Measurements from ENCODE around the gene TM9SF3.

TM9SF3 gene

DNA sequence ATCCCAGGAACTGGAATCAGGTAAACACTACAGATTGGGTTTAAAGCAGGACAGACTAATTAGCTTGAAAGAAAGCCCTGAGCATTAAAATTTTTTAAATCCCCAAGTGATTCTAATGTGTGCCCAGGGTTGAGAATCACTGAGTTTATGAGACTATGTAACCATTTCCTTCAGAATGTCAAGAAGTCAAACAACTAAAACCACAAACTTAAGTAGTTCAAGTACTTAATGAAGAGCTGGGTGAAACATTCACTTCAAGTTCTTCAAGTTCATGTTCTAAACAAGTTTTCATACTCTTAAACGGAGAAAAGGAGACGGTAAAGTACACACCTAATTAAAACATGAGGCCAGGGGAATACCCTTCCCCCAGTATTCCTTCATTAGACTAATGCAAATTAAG, 44.9 kb downstream of the TM9SF3 start:
- Histone ChIP-seq H3K27ac (no peak overlapping the region), H3K36me3 (ENCODE audit: insufficient read depth, low read length) (peaks cover 24% of the 10 kb centered on the region), H3K4me3 (no peak overlapping the region), H3K9ac (ENCODE audit: insufficient read length) (no peak overlapping the region), H3K9me3 (ENCODE audit: low read depth, low read length) (no peaks in the 10 kb centered on the region)
- no peak for DNase-seq (ENCODE audit: low read depth, low spot score)
- TF ChIP-seq EZH2 (IDR thresholded peaks at IDR 0.05) = no peak
- no peak for TF ChIP-seq FOXP2 (optimal IDR thresholded peaks at IDR 0.05; ENCODE audit: control extremely low read depth, extremely low read length, insufficient read depth)
- TF ChIP-seq POLR2AphosphoS5 (IDR thresholded peaks at IDR 0.05; ENCODE audit: borderline replicate concordance, low read depth, low read length) = no peak

DNA sequence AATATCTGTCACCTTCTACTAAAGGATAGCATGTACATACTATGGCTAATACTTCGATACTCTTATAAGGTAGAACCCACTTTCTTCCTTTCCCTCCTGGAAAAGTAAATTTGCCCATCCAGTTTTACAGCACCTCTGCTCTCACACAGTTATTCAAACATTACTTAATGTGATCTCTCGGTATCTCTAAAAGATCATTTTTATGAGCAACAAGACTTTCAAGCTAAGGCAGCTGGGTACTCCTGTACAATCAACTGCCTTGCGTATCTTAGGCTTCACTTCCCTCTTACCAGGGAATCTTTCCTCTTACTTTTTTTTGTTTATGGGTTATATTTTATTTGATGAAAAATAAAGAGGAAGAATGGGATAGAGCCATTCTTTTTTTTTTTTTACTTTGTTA, 46.6 kb downstream of the TM9SF3 start:
- DNase-seq (ENCODE audit: low read depth, low spot score) = no peak
- H3K4me3 ChIP-seq = no peak overlapping the region
- no peak overlapping the region for H3K9ac ChIP-seq (ENCODE audit: insufficient read length)
- TF ChIP-seq POLR2AphosphoS5 (IDR thresholded peaks at IDR 0.05; ENCODE audit: borderline replicate concordance, low read depth, low read length) = no peak
- TF ChIP-seq EZH2 (IDR thresholded peaks at IDR 0.05) = no peak
- TF ChIP-seq FOXP2 (optimal IDR thresholded peaks at IDR 0.05; ENCODE audit: control extremely low read depth, extremely low read length, insufficient read depth) = no peak
- H3K36me3 ChIP-seq (ENCODE audit: insufficient read depth, low read length) = peaks cover 18% of the 10 kb centered on the region
- no peak overlapping the region for H3K27ac ChIP-seq
- no peaks in the 10 kb centered on the region for H3K9me3 ChIP-seq (ENCODE audit: low read depth, low read length)

DNA sequence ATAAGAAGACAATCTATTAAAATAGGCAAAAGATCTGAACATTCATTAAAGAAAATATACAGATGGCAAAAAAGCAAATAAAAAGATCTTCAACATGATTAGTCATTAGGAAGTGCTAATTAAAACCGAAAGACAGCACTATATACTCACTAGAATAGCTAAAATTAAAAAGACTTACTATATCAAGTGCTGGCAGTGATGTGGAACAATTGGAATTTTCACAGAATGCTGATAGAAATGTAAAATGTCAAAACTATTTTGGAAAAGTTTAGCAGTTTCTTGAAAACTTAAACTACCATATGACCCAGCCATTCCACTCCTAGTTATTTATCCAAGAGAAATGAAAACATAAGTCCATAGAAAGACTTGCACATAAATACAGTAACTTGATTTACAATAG, 48.1 kb downstream of the TM9SF3 start:
- Histone ChIP-seq H3K36me3 (ENCODE audit: insufficient read depth, low read length) (peaks cover 15% of the 10 kb centered on the region), H3K9me3 (ENCODE audit: low read depth, low read length) (no peaks in the 10 kb centered on the region), H3K4me3 (no peak overlapping the region), H3K27ac (no peak overlapping the region), H3K9ac (ENCODE audit: insufficient read length) (no peak overlapping the region)
- no peak for DNase-seq (ENCODE audit: low read depth, low spot score)
- no peak for TF ChIP-seq POLR2AphosphoS5 (IDR thresholded peaks at IDR 0.05; ENCODE audit: borderline replicate concordance, low read depth, low read length)
- TF ChIP-seq EZH2 (IDR thresholded peaks at IDR 0.05) = no peak
- TF ChIP-seq FOXP2 (optimal IDR thresholded peaks at IDR 0.05; ENCODE audit: control extremely low read depth, extremely low read length, insufficient read depth) = no peak

DNA sequence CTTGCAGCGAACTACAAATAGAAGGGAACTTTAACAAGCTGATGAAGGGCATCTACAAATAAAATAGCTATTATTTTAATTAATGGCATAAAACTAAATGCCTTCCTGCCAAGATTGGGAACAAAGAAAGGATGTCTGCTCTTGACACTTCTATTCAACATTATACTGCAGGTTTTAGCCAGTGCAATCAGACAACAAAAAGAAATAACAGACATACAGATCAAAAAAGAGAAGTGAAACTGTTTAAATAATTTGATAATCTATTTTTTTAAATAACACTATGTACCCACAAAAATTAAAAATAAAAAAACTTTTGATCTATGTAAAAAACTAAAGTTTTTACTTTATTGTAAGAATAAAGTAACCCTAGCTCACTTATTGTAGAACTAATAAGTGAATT, 50.7 kb downstream of the TM9SF3 start:
- no peak for DNase-seq (ENCODE audit: low read depth, low spot score)
- Histone ChIP-seq H3K4me3 (no peak overlapping the region), H3K9me3 (ENCODE audit: low read depth, low read length) (no peaks in the 10 kb centered on the region), H3K27ac (no peak overlapping the region), H3K36me3 (ENCODE audit: insufficient read depth, low read length) (peaks cover 14% of the 10 kb centered on the region), H3K9ac (ENCODE audit: insufficient read length) (no peak overlapping the region)
- TF ChIP-seq FOXP2 (optimal IDR thresholded peaks at IDR 0.05; ENCODE audit: control extremely low read depth, extremely low read length, insufficient read depth) (no peak), EZH2 (IDR thresholded peaks at IDR 0.05) (no peak), POLR2AphosphoS5 (IDR thresholded peaks at IDR 0.05; ENCODE audit: borderline replicate concordance, low read depth, low read length) (no peak)

DNA sequence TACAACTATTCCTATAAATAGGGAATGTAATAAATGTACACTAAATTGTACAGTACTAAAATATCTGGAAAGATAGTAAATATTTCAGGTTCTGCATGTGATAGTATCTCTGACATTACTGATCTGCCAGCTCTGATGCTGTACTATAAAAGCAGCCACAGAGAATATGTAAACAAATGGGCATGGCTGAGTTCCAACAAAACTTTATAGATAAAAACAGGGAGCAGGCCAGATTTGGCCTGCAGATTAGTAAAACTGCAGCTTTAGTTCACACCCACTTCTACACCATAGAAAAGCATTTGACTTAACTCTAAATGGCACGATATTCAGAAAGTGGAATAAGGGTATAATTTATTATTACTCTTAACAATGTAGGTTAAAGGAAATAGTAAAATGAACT, 54.3 kb downstream of the TM9SF3 start:
- Histone ChIP-seq H3K4me3 (no peak overlapping the region), H3K9me3 (ENCODE audit: low read depth, low read length) (no peaks in the 10 kb centered on the region), H3K27ac (no peak overlapping the region), H3K36me3 (ENCODE audit: insufficient read depth, low read length) (peaks cover 5% of the 10 kb centered on the region; the same call in 1 of the 2 replicates), H3K9ac (ENCODE audit: insufficient read length) (no peak overlapping the region)
- TF ChIP-seq POLR2AphosphoS5 (IDR thresholded peaks at IDR 0.05; ENCODE audit: borderline replicate concordance, low read depth, low read length) (no peak), FOXP2 (optimal IDR thresholded peaks at IDR 0.05; ENCODE audit: control extremely low read depth, extremely low read length, insufficient read depth) (no peak), EZH2 (IDR thresholded peaks at IDR 0.05) (no peak)
- no peak for DNase-seq (ENCODE audit: low read depth, low spot score)

DNA sequence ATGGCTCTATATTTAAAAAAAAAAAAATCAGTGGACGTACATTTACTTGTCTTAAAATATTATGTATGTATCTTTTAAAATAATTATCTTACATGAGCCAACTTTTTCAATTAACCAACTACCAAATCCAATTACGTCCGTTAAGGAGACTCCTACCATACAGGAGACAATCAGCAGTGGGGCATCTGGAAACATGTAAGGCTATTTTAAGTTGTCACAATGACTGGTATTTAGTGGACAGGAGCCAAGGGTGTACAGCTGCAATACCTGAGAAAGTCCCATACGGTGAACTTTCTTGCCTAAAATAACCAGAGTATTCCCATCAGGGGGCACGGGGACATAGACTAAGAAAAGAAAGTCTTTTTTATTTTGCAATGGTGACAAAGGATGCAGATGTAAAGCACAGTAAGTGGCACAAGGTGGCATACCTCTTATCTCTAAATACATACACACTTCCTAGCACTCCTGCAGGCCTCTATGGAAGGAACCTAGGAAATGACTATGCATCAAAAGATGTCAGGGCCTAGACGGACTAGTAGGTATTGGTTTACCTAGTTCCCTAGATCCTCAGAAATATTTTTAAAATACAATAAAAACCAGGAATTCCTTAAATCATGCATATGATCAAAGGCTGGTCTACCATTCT, 57.1 kb downstream of the TM9SF3 start:
- H3K9ac ChIP-seq (ENCODE audit: insufficient read length) = no peak overlapping the region
- peaks cover 14% of the 10 kb centered on the region; the same call in 1 of the 2 replicates for H3K36me3 ChIP-seq (ENCODE audit: insufficient read depth, low read length)
- no peak overlapping the region for H3K27ac ChIP-seq

DNA sequence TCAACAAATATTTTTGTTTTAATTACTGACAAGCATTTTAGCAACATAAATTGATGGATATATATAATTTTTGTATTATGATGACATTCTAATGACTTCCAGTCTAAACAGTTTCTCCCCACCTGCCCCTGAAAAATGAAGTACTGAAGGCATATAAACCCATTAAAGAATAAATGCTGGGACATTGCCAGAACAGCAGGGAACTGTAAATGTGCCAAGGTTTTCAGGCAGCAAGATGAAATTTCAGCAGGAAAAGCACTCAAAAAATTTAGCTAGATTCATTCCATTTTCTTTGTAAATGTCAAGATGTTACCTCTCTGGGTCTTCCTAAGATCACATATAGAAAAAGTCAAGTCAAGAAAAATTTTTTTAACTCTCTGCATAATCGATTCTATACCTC, 62.1 kb downstream of the TM9SF3 start:
- H3K9ac ChIP-seq (ENCODE audit: insufficient read length) = no peak overlapping the region
- no peak for TF ChIP-seq EZH2 (IDR thresholded peaks at IDR 0.05)
- DNase-seq (ENCODE audit: low read depth, low spot score) = no peak
- no peak overlapping the region for H3K4me3 ChIP-seq
- H3K27ac ChIP-seq = no peak overlapping the region
- H3K9me3 ChIP-seq (ENCODE audit: low read depth, low read length) = no peaks in the 10 kb centered on the region
- H3K36me3 ChIP-seq (ENCODE audit: insufficient read depth, low read length) = peaks cover 25% of the 10 kb centered on the region; the same call in 1 of the 2 replicates

More for the DNA sequence above, 57.1 kb downstream of the TM9SF3 start:
- TF ChIP-seq FOXP2 (optimal IDR thresholded peaks at IDR 0.05; ENCODE audit: control extremely low read depth, extremely low read length, insufficient read depth) (no peak), EZH2 (IDR thresholded peaks at IDR 0.05) (no peak)
- no peak for DNase-seq (ENCODE audit: low read depth, low spot score)
- no peak overlapping the region for H3K4me3 ChIP-seq
- H3K9me3 ChIP-seq (ENCODE audit: low read depth, low read length) = no peaks in the 10 kb centered on the region

DNA sequence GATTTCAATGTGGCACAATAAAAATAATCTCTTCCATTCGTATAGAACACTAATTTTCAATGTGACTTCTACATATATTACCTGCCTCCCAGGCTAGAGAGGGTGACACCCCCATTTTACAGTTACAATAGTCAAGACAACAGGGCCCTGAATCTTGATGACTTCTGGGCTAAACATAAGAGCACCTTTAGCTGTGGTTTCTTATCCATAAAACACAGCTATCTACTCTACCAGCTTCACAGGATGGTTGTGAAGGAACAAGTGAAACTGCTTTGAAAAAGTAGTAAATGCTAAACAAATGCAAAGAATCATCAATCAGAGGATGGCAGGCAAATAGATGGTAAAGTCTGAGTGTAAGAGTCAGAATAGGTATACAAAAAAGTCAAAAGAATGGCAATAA, 69.5 kb downstream of the TM9SF3 start:
- no peak for DNase-seq (ENCODE audit: low read depth, low spot score)

DNA sequence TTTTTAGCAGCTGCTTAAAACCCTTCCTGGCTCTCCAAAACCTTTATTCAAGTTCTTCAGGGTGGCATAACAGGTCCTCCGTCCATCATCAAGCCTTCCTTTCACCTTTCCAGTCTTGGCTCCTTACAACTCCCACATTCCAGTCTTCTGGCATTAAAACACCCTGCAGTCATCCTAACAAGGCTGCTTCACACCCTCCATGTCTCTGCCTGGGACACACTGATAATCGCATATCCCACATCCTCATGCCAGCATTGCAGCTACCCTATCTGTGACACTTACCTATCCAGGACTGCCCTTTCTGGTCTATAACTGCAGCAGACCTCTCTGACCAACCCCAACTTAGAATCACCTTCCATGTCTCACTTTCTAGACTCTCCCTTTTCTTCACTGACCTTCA, 70.5 kb downstream of the TM9SF3 start:
- no peak for DNase-seq (ENCODE audit: low read depth, low spot score)
- Histone ChIP-seq H3K9me3 (ENCODE audit: low read depth, low read length) (no peaks in the 10 kb centered on the region), H3K4me3 (no peak overlapping the region), H3K9ac (ENCODE audit: insufficient read length) (no peak overlapping the region), H3K27ac (no peak overlapping the region), H3K36me3 (ENCODE audit: insufficient read depth, low read length) (peaks cover 5% of the 10 kb centered on the region; the same call in 1 of the 2 replicates)
- TF ChIP-seq FOXP2 (optimal IDR thresholded peaks at IDR 0.05; ENCODE audit: control extremely low read depth, extremely low read length, insufficient read depth) (no peak), POLR2AphosphoS5 (IDR thresholded peaks at IDR 0.05; ENCODE audit: borderline replicate concordance, low read depth, low read length) (no peak), EZH2 (IDR thresholded peaks at IDR 0.05) (no peak)

More for the DNA sequence above, 69.5 kb downstream of the TM9SF3 start:
- Histone ChIP-seq H3K9ac (ENCODE audit: insufficient read length) (no peak overlapping the region), H3K4me3 (no peak overlapping the region), H3K9me3 (ENCODE audit: low read depth, low read length) (no peaks in the 10 kb centered on the region), H3K36me3 (ENCODE audit: insufficient read depth, low read length) (peaks cover 11% of the 10 kb centered on the region; the same call in 1 of the 2 replicates), H3K27ac (no peak overlapping the region)
- no peak for TF ChIP-seq EZH2 (IDR thresholded peaks at IDR 0.05)

Data from SK-N-MC (cell line).